ENCODE data around the gene RNF223.
"Not testable (repeated sequence)": the region's sequence is repeated elsewhere in the genome, so short reads cannot be mapped to it uniquely, and the experiment has no call there.

The RNF223 gene

GRCh38 chr1:1059494-1060280 is 14.4 kb downstream of the RNF223 start:
- no peak overlapping the region for H2AFZ ChIP-seq (ENCODE audit: low read length)
- no peaks in the 10 kb centered on the region for H4K20me1 ChIP-seq (ENCODE audit: insufficient read depth, low read length)

GRCh38 chr1:1058921-1059493 is 15.1 kb downstream of the RNF223 start:
- no peaks in the 10 kb centered on the region for H3K9me2 ChIP-seq (replicated peaks; ENCODE audit: insufficient read depth, low read length)
- H3K9ac ChIP-seq (ENCODE audit: low read length), result no peak overlapping the region
- H3K9me3 ChIP-seq (replicated peaks; ENCODE audit: insufficient read depth, low read length), result no peaks in the 10 kb centered on the region
- peak overlapping the region; percentile 44 for H3K4me3 ChIP-seq (ENCODE audit: low read length)
- no peak overlapping the region for H2AFZ ChIP-seq (ENCODE audit: low read length)
- DNase-seq, result no peak
- H3K4me1 ChIP-seq (ENCODE audit: low read length), result peaks cover 1% of the 10 kb centered on the region; the same call in 1 of the 2 replicates
- no peaks in the 10 kb centered on the region for H3K79me2 ChIP-seq (ENCODE audit: low read length)
- no peaks in the 10 kb centered on the region for H3K36me3 ChIP-seq (replicated peaks; ENCODE audit: insufficient read depth, low read length)
- peak overlapping the region; percentile 90 for H3K4me2 ChIP-seq (ENCODE audit: low read depth, low read length)
- no peak for TF ChIP-seq EZH2 (optimal IDR thresholded peaks at IDR 0.05; ENCODE audit: low read depth, low read length)
- no peak for TF ChIP-seq EZH2phosphoT487 (IDR thresholded peaks at IDR 0.05; ENCODE audit: low read length)
- peak; percentile 27; the same call in 1 of the 2 replicates for TF ChIP-seq CTCF (IDR thresholded peaks at IDR 0.05; ENCODE audit: low read length)
- H4K20me1 ChIP-seq (ENCODE audit: insufficient read depth, low read length), result no peaks in the 10 kb centered on the region
- no peak overlapping the region for H3K27ac ChIP-seq (ENCODE audit: low read length)
- peaks cover 84% of the 10 kb centered on the region for H3K27me3 ChIP-seq (replicated peaks; ENCODE audit: insufficient read depth, low read length)
- no peaks in the 10 kb centered on the region for H3F3A ChIP-seq (ENCODE audit: insufficient read depth, low read length)

More at GRCh38 chr1:1059494-1060280, 14.4 kb downstream of the RNF223 start:
- Histone ChIP-seq H3F3A (ENCODE audit: insufficient read depth, low read length) (no peaks in the 10 kb centered on the region), H3K9me3 (replicated peaks; ENCODE audit: insufficient read depth, low read length) (no peaks in the 10 kb centered on the region), H3K9me2 (replicated peaks; ENCODE audit: insufficient read depth, low read length) (no peaks in the 10 kb centered on the region), H3K36me3 (replicated peaks; ENCODE audit: insufficient read depth, low read length) (no peaks in the 10 kb centered on the region), H3K79me2 (ENCODE audit: low read length) (no peaks in the 10 kb centered on the region), H3K4me1 (ENCODE audit: low read length) (peaks cover 4% of the 10 kb centered on the region; the same call in 1 of the 2 replicates), H3K27me3 (replicated peaks; ENCODE audit: insufficient read depth, low read length) (peaks cover 85% of the 10 kb centered on the region), H3K4me2 (ENCODE audit: low read depth, low read length) (peak overlapping the region; percentile 90), H3K9ac (ENCODE audit: low read length) (no peak overlapping the region), H3K4me3 (ENCODE audit: low read length) (peak overlapping the region; percentile 44), H3K27ac (ENCODE audit: low read length) (no peak overlapping the region)
- TF ChIP-seq EZH2phosphoT487 (IDR thresholded peaks at IDR 0.05; ENCODE audit: low read length), result no peak
- TF ChIP-seq CTCF (IDR thresholded peaks at IDR 0.05; ENCODE audit: low read length), result no peak
- no peak for TF ChIP-seq EZH2 (optimal IDR thresholded peaks at IDR 0.05; ENCODE audit: low read depth, low read length)
- peak; percentile 85 for DNase-seq

- H3K27ac ChIP-seq (ENCODE audit: low read length), result no peak overlapping the region
- H3K9me2 ChIP-seq (replicated peaks; ENCODE audit: insufficient read depth, low read length), result no peaks in the 10 kb centered on the region
- H2AFZ ChIP-seq (ENCODE audit: low read length), result no peak overlapping the region
- H3K36me3 ChIP-seq (replicated peaks; ENCODE audit: insufficient read depth, low read length), result no peaks in the 10 kb centered on the region
- H3K27me3 ChIP-seq (replicated peaks; ENCODE audit: insufficient read depth, low read length), result peaks cover 88% of the 10 kb centered on the region
- H3K9me3 ChIP-seq (replicated peaks; ENCODE audit: insufficient read depth, low read length), result no peaks in the 10 kb centered on the region
- H3K4me3 ChIP-seq (ENCODE audit: low read length), result no peak overlapping the region
- peak overlapping the region; percentile 90; the same call in 1 of the 2 replicates for H3K4me2 ChIP-seq (ENCODE audit: low read depth, low read length)
- DNase-seq, result no peak
- H4K20me1 ChIP-seq (ENCODE audit: insufficient read depth, low read length), result no peaks in the 10 kb centered on the region
- TF ChIP-seq CTCF (IDR thresholded peaks at IDR 0.05; ENCODE audit: low read length) (no peak), EZH2 (optimal IDR thresholded peaks at IDR 0.05; ENCODE audit: low read depth, low read length) (no peak), EZH2phosphoT487 (IDR thresholded peaks at IDR 0.05; ENCODE audit: low read length) (no peak)
- H3K4me1 ChIP-seq (ENCODE audit: low read length), result no peaks in the 10 kb centered on the region
- H3K79me2 ChIP-seq (ENCODE audit: low read length), result no peaks in the 10 kb centered on the region
- no peaks in the 10 kb centered on the region for H3F3A ChIP-seq (ENCODE audit: insufficient read depth, low read length)
- no peak overlapping the region for H3K9ac ChIP-seq (ENCODE audit: low read length)
Measured at GRCh38 chr1:1058088-1058905, 15.8 kb downstream of the RNF223 start.

- H3K27ac ChIP-seq (ENCODE audit: low read length); H3K79me2 ChIP-seq (ENCODE audit: low read length); H2AFZ ChIP-seq (ENCODE audit: low read length); H4K20me1 ChIP-seq (ENCODE audit: insufficient read depth, low read length); H3K4me1 ChIP-seq (ENCODE audit: low read length); H3K36me3 ChIP-seq (replicated peaks; ENCODE audit: insufficient read depth, low read length); H3F3A ChIP-seq (ENCODE audit: insufficient read depth, low read length); H3K9me2 ChIP-seq (replicated peaks; ENCODE audit: insufficient read depth, low read length); H3K4me3 ChIP-seq (ENCODE audit: low read length); DNase-seq; H3K4me2 ChIP-seq (ENCODE audit: low read depth, low read length); H3K9ac ChIP-seq (ENCODE audit: low read length); H3K9me3 ChIP-seq (replicated peaks; ENCODE audit: insufficient read depth, low read length): not testable (repeated sequence)
- H3K27me3 ChIP-seq (replicated peaks; ENCODE audit: insufficient read depth, low read length), result peaks cover 88% of the 10 kb centered on the region
Measured at GRCh38 chr1:1057769-1058087, 16.4 kb downstream of the RNF223 start.

Data from MM.1S (cell line).